ENCODE measurements around the gene SV2B.

Gene SV2B

GRCh38 chr15:91265416-91265940 lies 165.4 kb downstream of the SV2B start:
- no peak for DNase-seq (ENCODE audit: low read depth in 3 of 3)

- no peak for DNase-seq (ENCODE audit: low read depth in 3 of 3)
These were observed 168.5 kb downstream of the SV2B start for GRCh38 chr15:91268510-91268909.

GRCh38 chr15:91270747-91271146 lies 170.7 kb downstream of the SV2B start:
- DNase-seq (ENCODE audit: low read depth in 3 of 3), result no peak

- DNase-seq (ENCODE audit: low read depth in 3 of 3), result peak; percentile 14 to 52 (median 28)
These were observed 171.6 kb downstream of the SV2B start for GRCh38 chr15:91271565-91272153.

GRCh38 chr15:91275844-91276243 lies 175.8 kb downstream of the SV2B start:
- DNase-seq (ENCODE audit: low read depth in 3 of 3), result no peak

GRCh38 chr15:91278951-91279350 lies 178.9 kb downstream of the SV2B start:
- DNase-seq (ENCODE audit: low read depth in 3 of 3), result no peak

GRCh38 chr15:91279486-91279885 lies 179.4 kb downstream of the SV2B start:
- no peak for DNase-seq (ENCODE audit: low read depth in 3 of 3)

- DNase-seq (ENCODE audit: low read depth in 3 of 3), result no peak
These were observed 181.9 kb downstream of the SV2B start for GRCh38 chr15:91281947-91282346.

- no peak for DNase-seq (ENCODE audit: low read depth in 3 of 3)
These were observed 182.4 kb downstream of the SV2B start for GRCh38 chr15:91282486-91282885.

- no peak for DNase-seq (ENCODE audit: low read depth in 3 of 3)
These were observed 183.1 kb downstream of the SV2B start for GRCh38 chr15:91283155-91283554.

- DNase-seq (ENCODE audit: low read depth in 3 of 3), result no peak
These were observed 184.9 kb downstream of the SV2B start for GRCh38 chr15:91284758-91285466.

GRCh38 chr15:91289324-91289723 lies 189.3 kb downstream of the SV2B start:
- DNase-seq (ENCODE audit: low read depth in 3 of 3), result no peak

- DNase-seq (ENCODE audit: low read depth in 3 of 3), result no peak
These were observed 190.5 kb downstream of the SV2B start for GRCh38 chr15:91290553-91290952.

- DNase-seq (ENCODE audit: low read depth in 3 of 3), result no peak
These were observed 191.6 kb downstream of the SV2B start for GRCh38 chr15:91291673-91292072.

- no peak for DNase-seq (ENCODE audit: low read depth in 3 of 3)
These were observed 194.3 kb downstream of the SV2B start for GRCh38 chr15:91294344-91294743.

GRCh38 chr15:91294795-91295194 lies 194.7 kb downstream of the SV2B start:
- no peak for DNase-seq (ENCODE audit: low read depth in 3 of 3)

GRCh38 chr15:91298101-91298500 lies 198.0 kb downstream of the SV2B start:
- DNase-seq (ENCODE audit: low read depth in 3 of 3), result no peak

GRCh38 chr15:91302588-91303439 lies 202.8 kb downstream of the SV2B start:
- no peak for DNase-seq (ENCODE audit: low read depth in 3 of 3)

- no peak for DNase-seq (ENCODE audit: low read depth in 3 of 3)
These were observed 204.2 kb downstream of the SV2B start for GRCh38 chr15:91304210-91304609.

GRCh38 chr15:91304786-91305185 lies 204.7 kb downstream of the SV2B start:
- DNase-seq (ENCODE audit: low read depth in 3 of 3), result no peak

GRCh38 chr15:91306144-91306543 lies 206.1 kb downstream of the SV2B start:
- DNase-seq (ENCODE audit: low read depth in 3 of 3), result no peak

- DNase-seq (ENCODE audit: low read depth in 3 of 3), result no peak
These were observed 207.5 kb downstream of the SV2B start for GRCh38 chr15:91307601-91308000.

GRCh38 chr15:91308199-91308598 lies 208.1 kb downstream of the SV2B start:
- no peak for DNase-seq (ENCODE audit: low read depth in 3 of 3)

Data from stimulated activated CD4-positive, alpha-beta T cell treated with anti-CD3 and anti-CD28 coated beads, TNF-alpha, amount 100 ng/mL, for 48 hours (primary cell).